GM19351 (cell line): ENCODE results near the gene PCDHA2.
"Not testable (repeated sequence)": the region's sequence is repeated elsewhere in the genome, so short reads cannot be mapped to it uniquely, and the experiment has no call there.

Experiments used
- ATAC-seq: cut with Tn5 transposase; IDR thresholded peaks from one replicate; pipeline ENCODE4 v1.9.1; 2021; ENCODE audit warnings: mild to moderate bottlenecking, moderate library complexity; ENCODE audit not compliant: unreplicated experiment

Gene PCDHA2

DNA sequence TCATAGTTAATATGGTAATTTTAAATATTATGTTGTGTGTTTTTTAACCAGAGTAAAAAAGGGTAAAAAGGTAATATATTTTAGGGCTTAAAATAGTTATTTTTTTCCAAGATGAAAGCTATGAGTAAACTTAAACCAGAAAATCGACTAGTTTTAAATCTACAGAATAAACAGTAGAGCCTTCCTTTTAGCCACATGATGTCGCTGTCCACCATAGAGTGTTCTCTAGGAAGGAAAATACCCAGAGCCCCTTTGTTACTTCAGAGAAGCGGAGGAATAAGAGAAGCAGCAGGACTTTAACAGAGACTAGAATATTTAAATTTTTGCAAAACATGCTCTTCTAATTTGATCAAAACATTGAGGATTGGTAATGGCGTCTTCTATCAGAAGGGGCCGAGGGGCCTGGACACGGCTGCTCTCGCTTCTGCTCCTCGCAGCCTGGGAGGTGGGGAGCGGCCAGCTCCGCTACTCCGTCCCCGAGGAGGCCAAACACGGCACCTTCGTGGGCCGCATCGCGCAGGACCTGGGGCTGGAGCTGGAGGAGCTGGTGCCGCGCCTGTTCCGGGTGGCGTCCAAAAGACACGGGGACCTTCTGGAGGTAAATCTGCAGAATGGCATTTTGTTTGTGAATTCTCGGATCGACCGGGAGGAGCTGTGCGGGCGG, at the start of gene PCDHA2:
PCDHA2 (plus strand) TSS at position 258 of the 664 bp plus-strand sequence.
- no peak for ATAC-seq

DNA sequence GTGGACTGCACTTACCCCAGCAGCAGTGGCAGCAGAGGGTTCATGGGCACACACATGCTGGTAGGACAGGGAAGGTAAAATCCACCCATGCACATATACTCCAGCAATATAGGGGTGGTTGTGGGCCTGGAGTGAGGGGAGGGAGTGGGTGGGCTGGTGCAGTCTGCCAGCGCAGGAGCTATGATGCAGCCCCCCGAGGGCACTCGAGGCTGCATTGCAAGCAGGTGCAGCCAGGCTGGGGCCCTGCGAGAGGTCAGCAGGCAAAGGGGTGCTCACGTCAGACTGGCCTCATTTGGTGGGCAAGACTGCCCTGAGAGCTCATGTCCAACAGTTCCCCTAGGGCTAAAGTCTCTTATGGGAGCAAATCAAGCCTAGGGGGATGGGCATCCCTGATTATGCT, 41.1 kb upstream of the PCDHA2 start:
- no peak for ATAC-seq

DNA sequence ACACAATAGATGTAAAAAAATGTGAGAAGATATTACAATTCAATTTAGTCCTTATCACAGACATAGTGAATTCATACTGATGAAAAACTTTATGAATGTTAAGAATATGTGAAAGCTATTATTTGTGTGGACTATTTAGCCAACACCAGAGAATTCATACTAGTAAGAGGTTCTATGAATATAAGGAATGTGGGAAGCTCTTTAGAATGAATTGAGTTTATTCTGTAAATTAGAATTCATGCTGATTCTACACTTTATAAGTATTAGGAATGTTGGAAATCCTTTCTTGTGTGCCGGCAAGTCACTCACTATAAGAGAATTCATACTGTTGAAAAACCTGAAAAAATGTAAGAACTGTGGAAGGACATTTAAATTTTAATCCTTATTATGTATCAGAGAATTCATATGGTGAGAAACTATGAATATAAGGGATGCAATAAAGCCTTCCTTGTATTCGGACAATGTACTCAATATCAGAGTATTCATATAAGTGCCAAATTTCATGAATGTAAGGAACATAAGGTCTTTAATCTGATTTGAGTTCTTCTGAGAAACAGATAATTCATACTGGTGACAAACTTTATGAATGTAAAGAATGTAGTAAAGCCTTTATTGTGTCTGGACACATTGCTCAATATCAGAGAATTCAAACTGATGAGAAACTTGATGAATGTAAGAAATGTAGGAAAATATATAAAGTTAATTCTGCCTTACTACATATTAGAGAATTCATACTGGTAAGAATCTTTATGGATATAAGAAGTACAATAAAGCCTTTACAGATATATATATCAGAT, 30.3 kb upstream of the PCDHA2 start:
- no peak for ATAC-seq

DNA sequence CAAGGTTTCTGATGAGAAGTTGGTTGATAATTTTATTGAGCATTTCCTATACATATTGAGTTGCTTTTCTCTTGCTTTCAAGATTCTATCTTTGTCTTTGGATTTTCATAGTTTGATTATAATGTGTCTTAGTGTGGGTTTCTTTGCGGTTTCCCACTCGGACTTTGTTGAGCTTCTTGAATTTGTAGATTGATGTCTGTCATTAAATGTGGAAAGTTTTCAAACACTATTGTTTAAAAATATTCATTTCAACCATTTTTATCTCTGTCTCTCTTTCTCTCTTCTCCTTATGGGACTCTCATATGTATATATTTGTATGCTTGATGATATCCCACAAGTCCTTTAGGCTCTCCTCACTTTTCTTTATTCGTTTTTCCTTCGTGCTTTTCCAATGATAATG, 27.2 kb upstream of the PCDHA2 start:
- ATAC-seq = no peak

DNA sequence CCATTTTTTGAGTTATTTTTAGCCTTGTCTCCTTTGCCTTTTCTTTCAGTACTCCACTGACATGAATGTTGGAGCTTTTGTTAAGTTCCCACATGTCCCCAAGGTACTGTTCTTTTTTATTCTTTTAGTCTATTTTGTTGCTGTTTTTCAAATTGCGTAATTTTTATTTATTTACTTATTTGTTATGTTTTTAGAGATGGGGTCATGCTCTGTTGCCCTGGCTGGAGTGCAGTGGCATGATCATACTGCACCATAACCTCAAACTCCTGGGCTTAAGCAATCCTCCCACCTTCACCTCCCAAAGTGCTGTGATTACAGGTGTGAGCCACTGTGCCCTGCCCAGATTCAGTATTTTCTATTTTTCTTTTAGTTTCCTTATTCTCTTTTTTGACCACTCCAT, 14.1 kb upstream of the PCDHA2 start:
- no peak for ATAC-seq

DNA sequence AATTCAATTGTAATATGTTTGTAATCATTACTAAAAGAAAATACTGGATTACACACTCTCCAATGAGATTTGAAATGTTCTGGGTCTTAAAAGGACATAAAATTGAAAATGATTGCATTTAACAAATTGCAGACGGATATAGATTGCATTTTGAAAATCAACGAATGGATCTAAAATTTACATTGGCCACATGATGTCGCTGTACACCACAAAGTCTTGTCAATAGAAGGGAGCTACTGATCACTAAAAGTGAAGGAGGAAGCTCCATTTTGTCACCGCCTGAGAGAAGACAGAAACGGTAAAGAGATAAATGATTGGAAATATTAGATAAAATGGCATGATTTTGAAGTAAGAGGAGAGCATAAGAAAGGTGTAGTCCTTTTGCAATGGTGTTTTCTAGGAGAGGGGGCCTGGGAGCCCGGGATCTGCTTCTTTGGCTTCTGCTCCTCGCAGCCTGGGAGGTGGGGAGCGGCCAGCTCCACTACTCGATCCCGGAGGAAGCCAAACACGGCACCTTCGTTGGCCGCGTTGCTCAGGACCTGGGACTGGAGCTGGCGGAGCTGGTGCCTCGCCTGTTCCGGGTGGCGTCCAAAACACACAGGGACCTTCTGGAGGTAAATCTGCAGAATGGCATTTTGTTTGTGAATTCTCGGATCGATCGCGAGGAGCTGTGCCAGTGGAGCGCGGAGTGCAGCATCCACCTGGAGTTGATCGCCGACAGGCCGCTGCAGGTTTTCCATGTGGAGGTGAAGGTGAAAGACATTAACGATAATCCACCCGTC, 8.6 kb upstream of the PCDHA2 start, which contains the start of gene PCDHA1:
PCDHA1 (plus strand) TSS at position 236 of the 782 bp plus-strand sequence.
- ATAC-seq = no peak

DNA sequence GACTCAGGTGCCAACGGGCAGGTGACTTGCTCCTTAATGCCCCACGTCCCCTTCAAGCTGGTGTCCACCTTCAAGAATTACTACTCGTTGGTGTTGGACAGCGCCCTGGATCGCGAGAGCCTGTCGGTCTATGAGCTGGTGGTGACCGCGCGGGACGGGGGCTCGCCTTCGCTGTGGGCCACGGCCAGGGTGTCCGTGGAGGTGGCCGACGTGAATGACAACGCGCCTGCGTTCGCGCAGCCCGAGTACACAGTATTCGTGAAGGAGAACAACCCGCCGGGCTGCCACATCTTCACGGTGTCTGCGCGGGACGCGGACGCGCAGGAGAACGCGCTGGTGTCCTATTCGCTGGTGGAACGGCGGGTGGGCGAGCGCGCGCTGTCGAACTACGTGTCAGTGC, 7.2 kb upstream of the PCDHA2 start:
- not testable (repeated sequence) for ATAC-seq

DNA sequence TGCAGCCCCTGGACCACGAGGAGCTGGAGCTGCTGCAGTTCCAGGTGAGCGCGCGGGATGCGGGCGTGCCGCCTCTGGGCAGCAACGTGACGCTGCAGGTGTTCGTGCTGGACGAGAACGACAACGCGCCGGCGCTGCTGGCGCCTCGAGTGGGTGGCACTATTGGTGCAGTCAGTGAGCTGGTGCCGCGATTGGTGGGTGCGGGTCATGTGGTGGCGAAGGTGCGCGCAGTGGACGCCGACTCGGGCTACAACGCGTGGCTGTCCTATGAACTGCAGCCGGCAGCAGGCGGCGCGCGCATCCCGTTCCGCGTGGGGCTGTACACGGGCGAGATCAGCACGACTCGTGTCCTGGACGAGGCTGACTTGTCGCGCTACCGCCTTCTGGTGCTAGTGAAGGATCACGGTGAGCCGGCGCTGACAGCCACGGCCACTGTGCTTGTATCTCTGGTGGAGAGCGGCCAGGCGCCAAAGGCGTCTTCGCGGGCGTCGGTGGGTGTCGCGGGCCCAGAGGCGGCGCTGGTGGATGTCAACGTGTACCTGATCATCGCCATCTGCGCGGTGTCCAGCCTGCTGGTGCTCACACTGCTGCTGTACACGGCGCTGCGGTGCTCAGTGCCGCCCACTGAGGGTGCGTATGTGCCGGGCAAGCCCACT, 6.7 kb upstream of the PCDHA2 start:
- ATAC-seq = not testable (repeated sequence)

DNA sequence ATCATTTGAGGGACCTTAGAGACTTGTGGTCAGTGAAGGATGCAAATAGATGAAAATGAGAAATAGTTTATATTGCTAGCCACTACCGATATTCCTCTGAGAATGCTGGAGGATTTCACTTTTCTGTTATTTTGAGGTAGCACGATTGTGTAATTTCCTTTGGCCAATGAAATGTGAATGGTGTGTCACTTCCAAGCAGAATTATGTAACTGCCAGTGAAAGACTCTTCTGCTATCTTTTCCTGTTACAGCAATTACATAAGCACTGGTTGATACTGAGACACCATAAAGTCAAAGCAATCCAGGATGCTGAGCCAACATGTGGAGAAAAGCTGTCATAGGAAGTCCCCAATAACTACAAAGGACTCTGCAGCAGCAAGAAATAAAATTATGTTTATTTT, 3.6 kb upstream of the PCDHA2 start:
- ATAC-seq = no peak

DNA sequence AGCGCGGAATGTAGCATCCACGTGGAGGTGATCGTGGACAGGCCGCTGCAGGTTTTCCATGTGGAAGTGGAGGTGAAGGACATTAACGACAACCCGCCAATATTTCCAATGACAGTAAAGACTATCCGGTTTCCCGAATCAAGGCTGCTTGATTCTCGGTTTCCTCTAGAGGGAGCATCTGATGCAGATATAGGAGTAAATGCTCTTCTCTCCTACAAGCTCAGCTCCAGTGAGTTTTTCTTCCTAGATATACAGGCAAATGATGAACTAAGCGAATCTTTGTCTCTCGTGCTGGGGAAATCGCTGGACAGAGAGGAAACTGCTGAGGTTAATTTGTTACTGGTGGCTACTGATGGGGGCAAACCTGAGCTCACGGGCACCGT, 598 bp downstream of the PCDHA2 start:
- ATAC-seq = no peak

DNA sequence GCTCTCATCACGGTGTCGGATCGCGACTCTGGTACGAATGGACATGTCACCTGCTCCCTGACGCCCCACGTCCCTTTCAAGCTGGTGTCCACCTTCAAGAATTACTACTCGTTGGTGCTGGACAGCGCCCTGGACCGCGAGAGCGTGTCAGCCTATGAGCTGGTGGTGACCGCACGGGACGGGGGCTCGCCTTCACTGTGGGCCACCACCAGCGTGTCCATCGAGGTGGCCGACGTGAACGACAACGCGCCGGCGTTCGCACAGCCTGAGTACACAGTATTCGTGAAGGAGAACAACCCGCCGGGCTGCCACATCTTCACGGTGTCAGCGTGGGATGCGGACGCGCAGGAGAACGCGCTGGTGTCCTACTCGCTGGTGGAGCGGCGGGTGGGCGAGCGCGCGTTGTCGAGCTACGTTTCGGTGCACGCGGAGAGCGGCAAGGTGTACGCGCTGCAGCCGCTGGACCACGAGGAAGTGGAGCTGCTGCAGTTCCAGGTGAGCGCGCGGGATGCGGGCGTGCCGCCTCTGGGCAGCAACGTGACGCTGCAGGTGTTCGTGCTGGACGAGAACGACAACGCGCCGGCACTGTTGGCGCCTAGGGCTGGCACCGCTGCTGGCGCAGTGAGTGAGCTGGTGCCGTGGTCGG, 1.5 kb downstream of the PCDHA2 start:
- not testable (repeated sequence) for ATAC-seq

DNA sequence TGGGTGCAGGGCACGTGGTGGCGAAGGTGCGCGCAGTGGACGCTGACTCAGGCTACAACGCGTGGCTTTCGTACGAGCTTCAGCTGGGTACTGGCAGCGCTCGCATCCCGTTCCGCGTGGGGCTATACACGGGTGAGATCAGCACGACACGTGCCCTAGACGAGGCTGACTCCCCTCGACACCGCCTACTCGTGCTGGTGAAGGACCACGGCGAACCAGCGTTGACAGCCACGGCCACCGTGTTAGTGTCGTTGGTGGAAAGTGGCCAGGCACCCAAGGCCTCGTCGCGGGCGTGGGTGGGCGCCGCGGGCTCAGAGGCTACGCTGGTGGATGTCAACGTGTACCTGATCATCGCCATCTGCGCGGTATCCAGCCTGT, 2.1 kb downstream of the PCDHA2 start:
- no peak for ATAC-seq

DNA sequence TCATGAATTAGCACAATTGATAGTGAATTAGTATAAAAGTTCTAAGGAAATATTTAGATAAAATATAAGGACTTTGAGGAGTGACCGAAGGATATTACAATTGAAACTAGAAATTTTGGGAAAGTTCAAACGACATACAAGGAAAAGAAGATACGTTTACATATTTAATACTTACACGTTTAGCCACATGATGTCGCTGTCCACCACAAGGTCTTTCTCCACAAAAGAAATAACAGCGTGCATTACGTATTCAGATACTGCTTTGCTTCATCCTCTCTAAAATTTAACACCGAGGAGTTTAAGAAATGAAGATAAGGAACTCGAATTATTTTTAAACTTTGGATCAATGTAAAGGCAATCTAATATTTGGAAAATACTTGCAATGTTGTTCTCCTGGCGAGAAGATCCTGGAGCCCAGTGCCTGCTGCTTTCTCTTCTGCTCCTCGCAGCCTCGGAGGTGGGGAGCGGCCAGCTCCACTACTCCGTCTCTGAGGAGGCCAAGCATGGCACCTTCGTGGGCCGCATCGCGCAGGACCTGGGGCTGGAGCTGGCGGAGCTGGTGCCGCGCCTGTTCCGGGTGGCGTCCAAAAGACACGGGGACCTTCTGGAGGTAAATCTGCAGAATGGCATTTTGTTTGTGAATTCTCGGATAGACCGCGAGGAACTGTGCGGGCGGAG, 6.3 kb downstream of the PCDHA2 start, which contains the start of gene PCDHA3:
PCDHA3 (plus strand) TSS at position 242 of the 678 bp plus-strand sequence.
- no peak for ATAC-seq

DNA sequence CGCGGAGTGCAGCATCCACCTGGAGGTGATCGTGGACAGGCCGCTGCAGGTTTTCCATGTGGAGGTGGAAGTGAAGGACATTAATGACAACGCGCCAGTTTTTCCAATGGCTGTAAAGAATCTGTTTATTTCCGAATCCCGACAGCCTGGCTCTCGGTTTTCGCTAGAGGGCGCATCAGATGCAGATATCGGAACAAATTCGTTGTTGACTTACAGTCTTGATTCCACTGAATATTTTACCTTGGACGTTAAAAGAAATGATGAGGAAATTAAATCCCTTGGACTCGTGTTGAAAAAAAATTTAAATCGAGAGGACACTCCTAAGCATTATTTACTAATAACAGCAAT, 6.8 kb downstream of the PCDHA2 start:
- no peak for ATAC-seq

DNA sequence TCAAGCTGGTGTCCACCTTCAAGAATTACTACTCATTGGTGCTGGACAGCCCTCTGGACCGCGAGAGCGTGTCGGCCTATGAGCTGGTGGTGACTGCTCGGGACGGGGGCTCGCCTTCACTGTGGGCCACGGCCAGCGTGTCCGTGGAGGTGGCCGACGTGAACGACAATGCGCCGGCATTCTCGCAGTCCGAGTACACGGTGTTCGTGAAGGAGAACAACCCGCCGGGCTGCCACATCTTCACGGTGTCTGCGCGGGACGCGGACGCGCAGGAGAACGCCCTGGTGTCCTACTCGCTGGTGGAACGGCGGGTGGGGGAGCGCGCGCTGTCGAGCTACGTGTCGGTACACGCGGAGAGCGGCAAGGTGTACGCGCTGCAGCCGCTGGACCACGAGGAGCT, 7.7 kb downstream of the PCDHA2 start:
- not testable (repeated sequence) for ATAC-seq

DNA sequence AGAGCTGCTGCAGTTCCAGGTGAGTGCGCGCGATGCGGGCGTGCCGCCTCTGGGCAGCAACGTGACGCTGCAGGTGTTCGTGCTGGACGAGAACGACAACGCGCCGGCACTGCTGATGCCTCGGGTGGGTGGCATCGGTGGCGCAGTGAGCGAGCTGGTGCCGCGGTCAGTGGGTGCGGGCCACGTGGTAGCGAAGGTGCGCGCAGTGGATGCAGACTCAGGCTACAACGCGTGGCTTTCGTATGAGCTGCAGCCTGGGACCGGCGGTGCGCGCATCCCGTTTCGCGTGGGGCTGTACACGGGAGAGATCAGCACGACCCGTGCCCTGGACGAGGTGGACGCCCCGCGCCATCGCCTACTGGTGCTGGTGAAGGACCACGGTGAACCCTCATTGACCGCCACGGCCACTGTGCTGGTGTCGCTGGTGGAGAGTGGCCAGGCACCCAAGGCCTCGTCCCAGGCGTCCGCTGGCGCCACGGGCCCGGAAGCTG, 8.2 kb downstream of the PCDHA2 start:
- no peak for ATAC-seq

DNA sequence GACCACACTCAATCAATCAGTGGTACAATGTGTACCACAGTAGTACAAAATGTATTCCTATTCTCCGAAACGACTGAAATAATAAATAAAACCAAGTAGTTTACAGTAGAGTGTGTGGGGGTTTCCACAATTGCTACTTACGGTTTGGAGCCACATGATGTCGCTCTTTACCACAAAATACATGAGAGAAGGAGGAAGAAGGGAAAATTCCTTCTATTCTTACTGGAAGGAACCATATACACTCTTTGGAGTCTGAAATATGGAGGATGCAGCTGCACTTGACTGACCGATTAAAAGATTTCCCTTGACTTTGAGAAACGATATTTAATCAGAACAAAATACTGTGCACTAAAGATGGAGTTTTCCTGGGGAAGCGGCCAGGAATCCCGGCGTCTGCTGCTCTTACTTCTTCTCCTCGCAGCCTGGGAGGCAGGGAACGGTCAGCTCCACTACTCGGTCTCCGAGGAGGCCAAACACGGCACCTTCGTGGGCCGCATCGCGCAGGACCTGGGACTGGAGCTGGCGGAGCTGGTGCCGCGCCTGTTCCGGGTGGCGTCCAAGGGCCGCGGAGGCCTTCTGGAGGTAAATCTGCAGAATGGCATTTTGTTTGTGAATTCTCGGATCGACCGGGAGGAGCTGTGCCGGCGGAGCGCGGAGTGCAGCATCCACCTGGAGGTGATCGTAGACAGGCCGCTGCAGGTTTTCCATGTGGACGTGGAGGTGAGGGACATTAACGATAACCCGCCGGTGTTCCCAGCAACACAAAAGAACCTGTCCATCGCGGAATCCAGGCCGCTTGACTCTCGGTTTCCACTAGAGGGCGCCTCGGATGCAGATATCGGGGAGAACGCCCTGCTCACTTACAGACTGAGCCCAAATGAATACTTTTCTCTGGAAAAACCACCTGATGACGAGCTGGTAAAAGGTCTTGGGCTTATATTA, 12.5 kb downstream of the PCDHA2 start, which contains the start of gene PCDHA4:
PCDHA4 (plus strand) TSS at position 235 of the 942 bp plus-strand sequence.
- ATAC-seq = no peak

DNA sequence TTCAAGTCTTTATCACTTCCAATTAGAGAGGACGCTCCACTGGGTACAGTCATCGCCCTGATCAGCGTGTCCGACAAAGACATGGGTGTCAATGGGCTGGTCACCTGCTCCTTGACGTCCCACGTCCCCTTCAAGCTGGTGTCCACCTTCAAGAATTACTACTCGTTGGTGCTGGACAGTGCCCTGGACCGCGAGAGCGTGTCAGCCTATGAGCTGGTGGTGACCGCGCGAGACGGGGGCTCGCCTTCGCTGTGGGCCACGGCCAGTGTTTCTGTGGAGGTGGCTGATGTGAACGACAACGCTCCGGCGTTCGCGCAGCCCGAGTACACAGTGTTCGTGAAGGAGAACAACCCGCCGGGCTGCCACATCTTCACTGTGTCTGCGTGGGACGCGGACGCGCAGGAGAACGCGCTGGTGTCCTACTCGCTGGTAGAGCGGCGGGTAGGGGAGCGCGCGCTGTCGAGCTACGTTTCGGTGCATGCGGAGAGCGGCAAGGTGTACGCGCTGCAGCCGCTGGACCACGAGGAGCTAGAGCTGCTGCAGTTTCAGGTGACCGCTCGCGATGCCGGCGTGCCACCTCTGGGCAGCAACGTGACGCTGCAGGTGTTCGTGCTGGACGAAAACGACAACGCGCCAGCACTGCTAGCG, 13.7 kb downstream of the PCDHA2 start:
- not testable (repeated sequence) for ATAC-seq
